Vagina (tissue), 2 donors: ENCODE data around the gene DNAH8. TPM values are rescaled to one million over a fixed set of nuclear protein-coding genes. Genes with fewer than 3 reads are reported as not detected.

Experiments used
- DNase-seq, 2 donors: peaks; one replicate each; pipeline ENCODE4 v3.0.0-alpha.2; 2017; ENCODE audit errors: extremely low spot score in 2 of 2
- H3K27ac ChIP-seq: fragments of 200-600 bp; sonication (generic); one replicate; pipeline ENCODE4 v1.5.1; 2019
- H3K27me3 ChIP-seq: fragments of 200-600 bp; sonication (generic); one replicate; pipeline ENCODE4 v1.5.1; 2019
- H3K36me3 ChIP-seq, 2 donors: fragments of 200-600 bp; sonication (generic); one replicate each; pipeline ENCODE4 v1.5.1; 2017 to 2019
- H3K4me1 ChIP-seq: fragments of 200-600 bp; sonication (generic); one replicate; pipeline ENCODE4 v1.5.1; 2019
- H3K4me3 ChIP-seq, 2 donors: fragments of 200-600 bp; sonication (generic); 1 replicate in 1 of 2; 2 replicates in 1 of 2; pipeline ENCODE4 v1.5.1; 2016 to 2019
- H3K9me3 ChIP-seq: fragments of 200-600 bp; sonication (generic); one replicate; pipeline ENCODE4 v1.5.1; 2019
- POLR2A ChIP-seq, 2 donors: fragments of 450-650 bp; IDR thresholded peaks; one replicate each; pipeline ENCODE4 v1.6.1; 2017; ENCODE audit warnings: antibody characterized with exemption in 2 of 2, mild to moderate bottlenecking in 2 of 2, moderate library complexity in 2 of 2
- POLR2AphosphoS5 ChIP-seq, 2 donors: sonication (generic); formaldehyde crosslinking; IDR thresholded peaks; one replicate each; pipeline ENCODE4 v1.9.0; 2017; ENCODE audit warnings: antibody characterized with exemption in 2 of 2, mild to moderate bottlenecking in 2 of 2, low read depth in 1 of 2; ENCODE audit not compliant: insufficient read depth in 1 of 2
- intact Hi-C: fragments of 100-400 bp; cut with DNase I; formaldehyde crosslinking; loops from one replicate; pipeline ENCODE4 v1.15.1; 2023
- total RNA-seq: library from RNA; depleted of rRNA; stranded (reverse); fragments of >200 nt; gene quantifications from one replicate; pipeline ENCODE4 v1.2.3, GENCODE V29; 2016
- TF ChIP-seq, protein P1 (sequence below), 3 experiments: fragments of 450-650 bp in 2 of 3; fragments of 200-600 bp in 1 of 3; sonication (generic) in 1 of 3; IDR thresholded peaks; one replicate each; pipeline ENCODE4 v1.5.1; 2017 to 2019; ENCODE audit warnings: antibody characterized with exemption in 3 of 3, mild to moderate bottlenecking in 2 of 3, moderate library complexity in 2 of 3

DNAH8 gene
- total RNA-seq, 1 donor from 2014 or later = not detected

DNA sequence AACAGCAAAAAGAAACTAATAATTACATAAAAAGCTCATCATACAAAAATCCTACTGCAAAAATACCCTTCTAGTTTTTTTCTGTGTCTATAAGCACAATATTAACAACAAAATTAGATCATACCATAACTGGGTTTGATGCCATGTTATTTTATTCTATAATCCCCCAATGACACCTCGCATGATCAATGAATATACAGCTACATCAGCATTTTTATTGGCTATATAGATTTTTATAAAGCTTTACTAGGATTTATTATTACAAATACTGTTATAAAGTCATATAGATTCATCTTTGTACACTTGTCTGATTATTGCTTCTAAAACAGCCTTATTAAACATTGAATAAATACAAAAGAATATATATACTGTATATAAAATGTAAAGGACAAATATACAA is 288.4 kb downstream of the DNAH8 start:
- DNase-seq = no peak
- H3K4me3 ChIP-seq = no peak overlapping the region
- H3K27ac ChIP-seq = no peak overlapping the region
- no peaks in the 10 kb centered on the region for H3K9me3 ChIP-seq
- no peaks in the 10 kb centered on the region for H3K36me3 ChIP-seq
- TF ChIP-seq, protein P1, sequence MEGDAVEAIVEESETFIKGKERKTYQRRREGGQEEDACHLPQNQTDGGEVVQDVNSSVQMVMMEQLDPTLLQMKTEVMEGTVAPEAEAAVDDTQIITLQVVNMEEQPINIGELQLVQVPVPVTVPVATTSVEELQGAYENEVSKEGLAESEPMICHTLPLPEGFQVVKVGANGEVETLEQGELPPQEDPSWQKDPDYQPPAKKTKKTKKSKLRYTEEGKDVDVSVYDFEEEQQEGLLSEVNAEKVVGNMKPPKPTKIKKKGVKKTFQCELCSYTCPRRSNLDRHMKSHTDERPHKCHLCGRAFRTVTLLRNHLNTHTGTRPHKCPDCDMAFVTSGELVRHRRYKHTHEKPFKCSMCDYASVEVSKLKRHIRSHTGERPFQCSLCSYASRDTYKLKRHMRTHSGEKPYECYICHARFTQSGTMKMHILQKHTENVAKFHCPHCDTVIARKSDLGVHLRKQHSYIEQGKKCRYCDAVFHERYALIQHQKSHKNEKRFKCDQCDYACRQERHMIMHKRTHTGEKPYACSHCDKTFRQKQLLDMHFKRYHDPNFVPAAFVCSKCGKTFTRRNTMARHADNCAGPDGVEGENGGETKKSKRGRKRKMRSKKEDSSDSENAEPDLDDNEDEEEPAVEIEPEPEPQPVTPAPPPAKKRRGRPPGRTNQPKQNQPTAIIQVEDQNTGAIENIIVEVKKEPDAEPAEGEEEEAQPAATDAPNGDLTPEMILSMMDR (IDR thresholded peaks at IDR 0.05) = no peak
- TF ChIP-seq POLR2A (IDR thresholded peaks at IDR 0.05) (no peak), POLR2AphosphoS5 (IDR thresholded peaks at IDR 0.05; ENCODE audit: insufficient read depth in 1 of 2, low read depth in 1 of 2) (no peak)
- H3K27me3 ChIP-seq = no peaks in the 10 kb centered on the region
- H3K4me1 ChIP-seq = no peaks in the 10 kb centered on the region
- intact Hi-C loops = no loop called here

DNA sequence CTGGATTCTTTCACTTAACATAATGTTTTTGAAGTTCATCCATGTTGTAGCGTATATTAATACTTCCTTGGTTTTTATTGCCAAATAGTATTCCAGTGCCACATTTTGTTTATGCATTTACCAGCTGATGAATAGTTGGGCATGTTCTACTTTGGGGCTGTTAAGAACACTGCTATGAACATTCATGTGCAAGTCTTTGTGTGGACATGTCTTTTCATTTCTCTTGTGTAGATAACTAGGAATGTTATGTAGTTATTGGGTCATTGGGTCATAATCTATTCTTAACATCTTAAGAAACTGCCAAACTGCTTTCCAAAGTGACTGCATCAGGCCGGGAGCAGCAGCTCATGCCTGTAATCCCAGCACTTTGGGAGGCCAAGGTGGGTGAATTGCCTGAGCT is 289.7 kb downstream of the DNAH8 start:
- no peak for DNase-seq
- H3K4me1 ChIP-seq = no peaks in the 10 kb centered on the region
- H3K4me3 ChIP-seq = no peak overlapping the region
- H3K27me3 ChIP-seq = no peaks in the 10 kb centered on the region
- no peak for TF ChIP-seq POLR2A (IDR thresholded peaks at IDR 0.05)
- no peak for TF ChIP-seq POLR2AphosphoS5 (IDR thresholded peaks at IDR 0.05; ENCODE audit: insufficient read depth in 1 of 2, low read depth in 1 of 2)
- TF ChIP-seq, protein P1 (IDR thresholded peaks at IDR 0.05) = no peak
- no peak overlapping the region for H3K27ac ChIP-seq
- intact Hi-C loops = no loop called here
- H3K9me3 ChIP-seq = no peaks in the 10 kb centered on the region
- no peaks in the 10 kb centered on the region for H3K36me3 ChIP-seq

DNA sequence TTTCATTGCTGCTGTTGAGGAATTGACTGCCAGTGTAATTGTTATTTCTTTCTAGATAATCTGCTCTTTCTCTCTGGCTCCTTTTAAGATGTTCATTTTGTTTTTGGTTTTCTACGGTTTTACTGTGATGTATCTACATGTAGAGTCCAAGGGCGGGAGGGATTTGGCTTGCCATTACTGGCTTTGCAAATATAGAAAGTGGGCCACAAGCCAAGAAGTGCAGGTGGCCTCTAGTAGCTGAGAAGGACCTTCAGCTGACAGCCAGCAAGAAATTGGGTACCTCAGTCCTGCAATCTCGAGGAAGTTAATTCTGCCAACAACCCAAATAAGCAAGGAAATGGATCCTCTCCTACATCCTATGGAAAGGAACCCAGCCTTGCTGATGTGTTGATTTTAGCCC is 290.7 kb downstream of the DNAH8 start:
- DNase-seq = no peak
- no peaks in the 10 kb centered on the region for H3K27me3 ChIP-seq
- TF ChIP-seq, protein P1 (IDR thresholded peaks at IDR 0.05) = no peak
- TF ChIP-seq POLR2AphosphoS5 (IDR thresholded peaks at IDR 0.05; ENCODE audit: insufficient read depth in 1 of 2, low read depth in 1 of 2) (no peak), POLR2A (IDR thresholded peaks at IDR 0.05) (no peak)
- H3K4me1 ChIP-seq = no peaks in the 10 kb centered on the region
- H3K27ac ChIP-seq = no peak overlapping the region
- H3K36me3 ChIP-seq = no peaks in the 10 kb centered on the region
- no peaks in the 10 kb centered on the region for H3K9me3 ChIP-seq
- no peak overlapping the region for H3K4me3 ChIP-seq
- intact Hi-C loops = no loop called here

- H3K27me3 ChIP-seq = no peaks in the 10 kb centered on the region
- H3K4me1 ChIP-seq = no peaks in the 10 kb centered on the region
- TF ChIP-seq, protein P1 (IDR thresholded peaks at IDR 0.05) = no peak
- TF ChIP-seq POLR2AphosphoS5 (IDR thresholded peaks at IDR 0.05; ENCODE audit: insufficient read depth in 1 of 2, low read depth in 1 of 2) = no peak
- no peak for TF ChIP-seq POLR2A (IDR thresholded peaks at IDR 0.05)
- H3K4me3 ChIP-seq = no peak overlapping the region
- no peak overlapping the region for H3K27ac ChIP-seq
- no peaks in the 10 kb centered on the region for H3K9me3 ChIP-seq
- DNase-seq = no peak
- no peaks in the 10 kb centered on the region for H3K36me3 ChIP-seq
- intact Hi-C loops = no loop called here
Observed at GRCh38 chr6:39007575-39007974, 292.5 kb downstream of the DNAH8 start.

DNA sequence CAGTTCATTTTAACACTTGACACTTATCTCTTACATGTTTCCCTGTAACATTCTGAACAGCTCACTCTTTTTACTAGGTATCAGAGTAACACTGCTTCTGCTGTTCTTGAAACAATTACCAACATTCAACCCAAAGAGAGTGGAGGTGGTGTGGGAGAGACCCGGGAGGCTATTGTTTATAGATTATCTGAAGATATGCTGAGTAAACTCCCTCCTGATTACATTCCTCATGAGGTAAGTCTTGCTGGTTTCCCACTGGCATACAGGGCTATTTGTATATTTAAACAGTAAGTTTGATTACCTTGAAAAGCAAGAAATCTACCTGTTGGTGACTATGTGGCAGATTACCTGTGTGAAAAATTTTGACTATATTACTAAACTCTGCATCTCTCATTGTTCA is 293.6 kb downstream of the DNAH8 start:
- intact Hi-C loops = no loop called here
- Histone ChIP-seq H3K4me1 (no peaks in the 10 kb centered on the region), H3K27me3 (no peaks in the 10 kb centered on the region), H3K36me3 (no peaks in the 10 kb centered on the region), H3K27ac (no peak overlapping the region), H3K9me3 (no peaks in the 10 kb centered on the region), H3K4me3 (no peak overlapping the region)
- TF ChIP-seq POLR2A (IDR thresholded peaks at IDR 0.05) = no peak
- no peak for TF ChIP-seq POLR2AphosphoS5 (IDR thresholded peaks at IDR 0.05; ENCODE audit: insufficient read depth in 1 of 2, low read depth in 1 of 2)
- TF ChIP-seq, protein P1 (IDR thresholded peaks at IDR 0.05) = no peak
- no peak for DNase-seq
